H9 (cell line): ENCODE data around the gene ACYP2. TPM values are rescaled to one million over a fixed set of nuclear protein-coding genes. Genes with fewer than 3 reads are reported as not detected.

Source experiments
- DNase-seq: peaks from one replicate; pipeline ENCODE4 v3.0.0-alpha.2; 2017
- H2AFZ ChIP-seq: one replicate; pipeline ENCODE4 v1.6.1; 2013; ENCODE audit warnings: mild to moderate bottlenecking, low read length, control low read depth, moderate library complexity
- H2AK5ac ChIP-seq: 2 replicates; pipeline ENCODE4 v1.6.1; 2013; ENCODE audit warnings: low read length, control low read depth, mixed read lengths; ENCODE audit not compliant: insufficient read length
- H2BK120ac ChIP-seq: one replicate; pipeline ENCODE4 v1.6.1; 2013; ENCODE audit warnings: low read depth, mild to moderate bottlenecking, low read length, control low read depth, inconsistent platforms; ENCODE audit not compliant: poor library complexity, severe bottlenecking
- H2BK12ac ChIP-seq: 2 replicates; pipeline ENCODE4 v1.6.1; 2013; ENCODE audit warnings: low read length, control low read depth, mixed read lengths, low read depth; ENCODE audit not compliant: insufficient read length
- H2BK15ac ChIP-seq: 2 replicates; pipeline ENCODE4 v1.6.1; 2013; ENCODE audit warnings: low read depth, low read length, control low read depth
- H2BK20ac ChIP-seq: one replicate; pipeline ENCODE4 v1.6.1; 2013; ENCODE audit warnings: low read depth, mild to moderate bottlenecking, low read length, control low read depth, inconsistent platforms; ENCODE audit not compliant: poor library complexity, severe bottlenecking
- H2BK5ac ChIP-seq: 2 replicates; pipeline ENCODE4 v1.6.1; 2013; ENCODE audit warnings: low read length, control low read depth, mixed read lengths; ENCODE audit not compliant: insufficient read length
- H3K14ac ChIP-seq: 2 replicates; pipeline ENCODE4 v1.6.1; 2013; ENCODE audit warnings: low read length, control low read depth; ENCODE audit not compliant: insufficient read depth
- H3K18ac ChIP-seq: 2 replicates; pipeline ENCODE4 v1.6.1; 2013; ENCODE audit warnings: low read depth, mild to moderate bottlenecking, mixed read lengths, low read length, control low read depth; ENCODE audit not compliant: insufficient read length
- H3K23ac ChIP-seq: 2 replicates; pipeline ENCODE4 v1.6.1; 2013; ENCODE audit warnings: low read length, control low read depth, mixed read lengths, low read depth; ENCODE audit not compliant: insufficient read length
- H3K23me2 ChIP-seq: 2 replicates; pipeline ENCODE4 v1.6.1; 2013; ENCODE audit warnings: low read depth, mild to moderate bottlenecking, mixed read lengths, low read length, control low read depth; ENCODE audit not compliant: insufficient read length, poor library complexity, severe bottlenecking
- H3K27ac ChIP-seq: 2 replicates; pipeline ENCODE4 v1.5.1; 2013; ENCODE audit warnings: low read length, control low read depth, mixed read lengths, low read depth; ENCODE audit not compliant: insufficient read length
- H3K27me3 ChIP-seq: 2 replicates; pipeline ENCODE4 v1.6.1; 2013; ENCODE audit warnings: low read length, control low read depth, inconsistent platforms; ENCODE audit not compliant: insufficient read depth
- H3K4ac ChIP-seq: 2 replicates; pipeline ENCODE4 v1.6.1; 2013; ENCODE audit warnings: low read depth, mild to moderate bottlenecking, control low read depth, inconsistent platforms, low read length, moderate library complexity
- H3K4me1 ChIP-seq: 2 replicates; pipeline ENCODE4 v1.6.1; 2013; ENCODE audit warnings: low read length, control low read depth, inconsistent platforms; ENCODE audit not compliant: insufficient read depth
- H3K4me2 ChIP-seq: 2 replicates; pipeline ENCODE4 v1.6.1; 2013; ENCODE audit warnings: low read length, control low read depth, mixed read lengths; ENCODE audit not compliant: insufficient read length, insufficient read depth
- H3K56ac ChIP-seq: 2 replicates; pipeline ENCODE4 v1.6.1; 2013; ENCODE audit warnings: low read depth, mild to moderate bottlenecking, mixed read lengths, low read length, control low read depth; ENCODE audit not compliant: insufficient read length
- H3K79me1 ChIP-seq: 2 replicates; pipeline ENCODE4 v1.6.1; 2013; ENCODE audit warnings: low read depth, mild to moderate bottlenecking, moderate library complexity, low read length, control low read depth, inconsistent platforms; ENCODE audit not compliant: insufficient read depth, poor library complexity, severe bottlenecking
- H3K79me2 ChIP-seq: 2 replicates; pipeline ENCODE4 v1.6.1; 2013; ENCODE audit warnings: low read length, control low read depth, inconsistent platforms; ENCODE audit not compliant: insufficient read depth
- H3K9ac ChIP-seq: 2 replicates; pipeline ENCODE4 v1.6.1; 2013; ENCODE audit warnings: low read length, control low read depth, mixed read lengths; ENCODE audit not compliant: insufficient read length; ENCODE audit errors: extremely low read depth
- H3K9me3 ChIP-seq: one replicate; pipeline ENCODE4 v1.6.1; 2013; ENCODE audit warnings: low read depth, low read length, inconsistent platforms; ENCODE audit not compliant: control insufficient read depth
- H3T11ph ChIP-seq: one replicate; pipeline ENCODE4 v1.6.1; 2013; ENCODE audit warnings: mild to moderate bottlenecking, low read length, control low read depth, inconsistent platforms
- H4K20me1 ChIP-seq: one replicate; pipeline ENCODE4 v1.6.1; 2013; ENCODE audit not compliant: control insufficient read depth, insufficient read length, insufficient read depth
- H4K5ac ChIP-seq: 2 replicates; pipeline ENCODE4 v1.6.1; 2013; ENCODE audit warnings: low read depth, mild to moderate bottlenecking, mixed read lengths, low read length, control low read depth; ENCODE audit not compliant: insufficient read length
- H4K8ac ChIP-seq: replicated peaks from 2 replicates; pipeline ENCODE4 v1.6.1; 2013; ENCODE audit warnings: low read length, control low read depth, mixed read lengths, low read depth; ENCODE audit not compliant: insufficient read length
- H4K91ac ChIP-seq: 2 replicates; pipeline ENCODE4 v1.6.1; 2013; ENCODE audit warnings: low read depth, mild to moderate bottlenecking, moderate library complexity, mixed read lengths, low read length, control low read depth; ENCODE audit not compliant: insufficient read length
- H3K27ac Mint-ChIP-seq, 3 experiments: 2 replicates in 2 of 3; 3 replicates in 1 of 3; pipeline ENCODE4 v1.8.0; 2020 to 2021; ENCODE audit warnings: mixed read lengths in 3 of 3, mild to moderate bottlenecking in 1 of 3, moderate library complexity in 1 of 3
- H3K27me3 Mint-ChIP-seq: 2 replicates; pipeline ENCODE4 v1.8.0; 2021; ENCODE audit warnings: low read depth, mild to moderate bottlenecking, moderate library complexity, mixed read lengths
- H3K36me3 Mint-ChIP-seq, 3 experiments: 2 replicates in 2 of 3; 3 replicates in 1 of 3; pipeline ENCODE4 v1.8.0; 2020 to 2021; ENCODE audit warnings: low read depth in 3 of 3, mixed read lengths in 3 of 3; ENCODE audit not compliant: insufficient read depth in 1 of 3
- H3K4me1 Mint-ChIP-seq, 2 experiments: 2 replicates each; pipeline ENCODE4 v1.8.0; 2020; ENCODE audit warnings: mixed read lengths in 2 of 2
- H3K4me3 Mint-ChIP-seq, 2 experiments: 2 replicates in 1 of 2; 3 replicates in 1 of 2; pipeline ENCODE4 v1.8.0; 2020 to 2021; ENCODE audit warnings: mild to moderate bottlenecking in 2 of 2, mixed read lengths in 2 of 2, moderate library complexity in 1 of 2
- H3K9me3 Mint-ChIP-seq, 2 experiments: 2 replicates in 1 of 2; 3 replicates in 1 of 2; pipeline ENCODE4 v1.8.0; 2020; ENCODE audit warnings: mild to moderate bottlenecking in 2 of 2, mixed read lengths in 2 of 2, moderate library complexity in 1 of 2
- WGBS: extraction: QIAGEN DNeasy Blood & Tissue Kit; methylation state at CpG from one replicate; pipeline ENCODE4 v1.1.7; 2013; ENCODE audit warnings: missing lambda C conversion rate, low lambda C conversion rate, mixed read lengths; ENCODE audit not compliant: insufficient read length; ENCODE audit errors: extremely low coverage; 5-methylcytosine and 5-hydroxymethylcytosine counted together
- total RNA-seq: library from RNA; stranded (reverse); gene quantifications from 2 replicates; pipeline ENCODE4 v1.2.1, GENCODE V29; 2021
- TF ChIP-seq, protein P1 (sequence below): fragments of 200-600 bp; sonication (generic); conservative IDR thresholded peaks from 3 replicates; pipeline ENCODE4 v1.8.0; 2021; ENCODE audit warnings: antibody characterized with exemption, mild to moderate bottlenecking

Gene ACYP2
- total RNA-seq, 1 experiment from 2014 or later, result 3.2 TPM

- Histone ChIP-seq H3K79me2 (no peaks in the 10 kb centered on the region), H2BK12ac (no peak overlapping the region), H2BK20ac (no peak overlapping the region), H2BK5ac (no peak overlapping the region), H2BK15ac (no peak overlapping the region), H3K23me2 (no peaks in the 10 kb centered on the region), H2AFZ (no peak overlapping the region), H4K20me1 (no peaks in the 10 kb centered on the region), H3K23ac (no peak overlapping the region), H3K27ac (no peak overlapping the region), H4K5ac (no peak overlapping the region), H3K4me1 (no peaks in the 10 kb centered on the region), H3K4ac (no peak overlapping the region), H3K27me3 (no peaks in the 10 kb centered on the region; the same call in 1 of the 2 replicates), H3K79me1 (no peaks in the 10 kb centered on the region), H4K8ac (no peak overlapping the region), H4K91ac (no peak overlapping the region), H3K56ac (no peak overlapping the region), H2AK5ac (no peak overlapping the region), H3K18ac (no peak overlapping the region), H3K14ac (no peak overlapping the region), H3K4me2 (no peak overlapping the region), H2BK120ac (no peak overlapping the region), H3K9me3 (no peaks in the 10 kb centered on the region), H3T11ph (no peak overlapping the region), H3K9ac (no peak overlapping the region)
- WGBS, result no CpG with 5 or more reads among the region's 2 CpGs
- TF ChIP-seq, protein P1, sequence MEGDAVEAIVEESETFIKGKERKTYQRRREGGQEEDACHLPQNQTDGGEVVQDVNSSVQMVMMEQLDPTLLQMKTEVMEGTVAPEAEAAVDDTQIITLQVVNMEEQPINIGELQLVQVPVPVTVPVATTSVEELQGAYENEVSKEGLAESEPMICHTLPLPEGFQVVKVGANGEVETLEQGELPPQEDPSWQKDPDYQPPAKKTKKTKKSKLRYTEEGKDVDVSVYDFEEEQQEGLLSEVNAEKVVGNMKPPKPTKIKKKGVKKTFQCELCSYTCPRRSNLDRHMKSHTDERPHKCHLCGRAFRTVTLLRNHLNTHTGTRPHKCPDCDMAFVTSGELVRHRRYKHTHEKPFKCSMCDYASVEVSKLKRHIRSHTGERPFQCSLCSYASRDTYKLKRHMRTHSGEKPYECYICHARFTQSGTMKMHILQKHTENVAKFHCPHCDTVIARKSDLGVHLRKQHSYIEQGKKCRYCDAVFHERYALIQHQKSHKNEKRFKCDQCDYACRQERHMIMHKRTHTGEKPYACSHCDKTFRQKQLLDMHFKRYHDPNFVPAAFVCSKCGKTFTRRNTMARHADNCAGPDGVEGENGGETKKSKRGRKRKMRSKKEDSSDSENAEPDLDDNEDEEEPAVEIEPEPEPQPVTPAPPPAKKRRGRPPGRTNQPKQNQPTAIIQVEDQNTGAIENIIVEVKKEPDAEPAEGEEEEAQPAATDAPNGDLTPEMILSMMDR, result no peak
- Mint-ChIP-seq H3K27me3 (no peaks in the 10 kb centered on the region), H3K4me1 (no peaks in the 10 kb centered on the region), H3K4me3 (no peak overlapping the region), H3K36me3 (no peaks in the 10 kb centered on the region), H3K27ac (no peak overlapping the region), H3K9me3 (no peaks in the 10 kb centered on the region)
- DNase-seq, result no peak
Measured at GRCh38 chr2:54308782-54309181, 193.4 kb downstream of the ACYP2 start.
